Right kidney (tissue), 9 donors: ENCODE measurements around the gene SORCS3.
A peak's percentile ranks its signal among the peaks of the same experiment; 100 is the strongest.

Experiments used
- DNase-seq: peaks from one replicate; pipeline ENCODE4 v3.0.0-alpha.2; 2016
- long read RNA-seq, 8 donors: transcript quantifications; one replicate each; lab custom pipeline, GENCODE V29; 2026

SORCS3 gene
- long read RNA-seq, donor 1 = 0 reads
- long read RNA-seq, donor 2 = 0 reads
- long read RNA-seq, donor 3 = 0 reads
- long read RNA-seq, donor 4 = 0 reads
- long read RNA-seq, donor 5 = 0 reads
- long read RNA-seq, donor 6 = 0 reads
- long read RNA-seq, donor 7 = 0 reads
- long read RNA-seq, donor 8 = 0 reads

DNA sequence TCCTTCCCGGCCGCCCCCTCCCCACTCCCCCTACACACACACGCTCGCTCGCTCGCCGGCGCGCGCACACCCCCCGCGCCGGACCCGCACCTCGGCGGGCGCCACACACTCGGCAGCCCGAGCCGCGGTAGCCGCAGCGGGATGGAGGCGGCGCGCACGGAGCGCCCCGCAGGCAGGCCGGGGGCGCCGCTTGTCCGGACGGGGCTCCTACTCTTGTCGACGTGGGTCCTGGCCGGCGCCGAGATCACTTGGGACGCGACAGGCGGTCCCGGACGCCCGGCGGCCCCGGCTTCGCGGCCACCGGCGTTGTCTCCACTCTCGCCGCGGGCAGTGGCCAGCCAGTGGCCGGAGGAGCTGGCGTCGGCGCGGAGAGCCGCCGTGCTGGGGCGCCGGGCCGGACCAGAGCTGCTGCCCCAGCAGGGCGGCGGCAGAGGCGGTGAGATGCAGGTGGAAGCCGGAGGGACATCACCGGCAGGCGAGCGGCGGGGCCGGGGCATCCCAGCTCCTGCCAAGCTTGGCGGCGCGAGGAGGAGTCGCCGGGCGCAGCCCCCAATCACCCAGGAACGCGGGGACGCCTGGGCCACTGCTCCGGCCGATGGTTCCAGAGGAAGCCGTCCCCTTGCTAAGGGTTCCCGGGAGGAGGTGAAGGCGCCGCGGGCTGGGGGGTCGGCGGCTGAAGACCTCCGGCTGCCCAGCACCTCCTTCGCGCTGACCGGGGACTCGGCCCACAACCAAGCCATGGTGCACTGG, at the start of gene SORCS3:
TSS of gene SORCS3 (plus strand) at position 104 of the 750 bp plus-strand sequence.
- peak; percentile 83 for DNase-seq

DNA sequence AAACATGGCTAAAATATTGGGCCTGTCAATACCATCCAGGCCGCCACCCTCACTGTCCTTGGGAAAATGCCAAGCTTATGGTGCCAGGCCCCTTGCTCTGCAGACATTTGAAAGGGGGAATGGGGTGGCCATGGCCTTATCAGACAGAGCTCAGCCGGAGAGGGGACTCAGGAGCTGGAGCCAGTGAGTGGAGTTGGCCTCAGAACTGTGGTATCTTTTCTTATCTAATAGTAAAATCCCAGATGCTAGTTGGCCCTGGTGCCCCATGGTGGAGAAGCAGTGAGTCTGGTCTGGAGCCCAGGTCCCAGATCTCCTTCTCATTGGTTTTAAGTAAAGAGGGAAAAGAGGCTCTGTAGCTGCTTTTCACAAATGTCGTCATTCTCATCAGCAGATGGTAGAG, 49.6 kb upstream of the SORCS3 start:
- DNase-seq = no peak

- no peak for DNase-seq
Measured at GRCh38 chr10:104601166-104601565, 39.9 kb upstream of the SORCS3 start.

- no peak for DNase-seq
Measured at GRCh38 chr10:104608091-104608828, 32.8 kb upstream of the SORCS3 start.

DNA sequence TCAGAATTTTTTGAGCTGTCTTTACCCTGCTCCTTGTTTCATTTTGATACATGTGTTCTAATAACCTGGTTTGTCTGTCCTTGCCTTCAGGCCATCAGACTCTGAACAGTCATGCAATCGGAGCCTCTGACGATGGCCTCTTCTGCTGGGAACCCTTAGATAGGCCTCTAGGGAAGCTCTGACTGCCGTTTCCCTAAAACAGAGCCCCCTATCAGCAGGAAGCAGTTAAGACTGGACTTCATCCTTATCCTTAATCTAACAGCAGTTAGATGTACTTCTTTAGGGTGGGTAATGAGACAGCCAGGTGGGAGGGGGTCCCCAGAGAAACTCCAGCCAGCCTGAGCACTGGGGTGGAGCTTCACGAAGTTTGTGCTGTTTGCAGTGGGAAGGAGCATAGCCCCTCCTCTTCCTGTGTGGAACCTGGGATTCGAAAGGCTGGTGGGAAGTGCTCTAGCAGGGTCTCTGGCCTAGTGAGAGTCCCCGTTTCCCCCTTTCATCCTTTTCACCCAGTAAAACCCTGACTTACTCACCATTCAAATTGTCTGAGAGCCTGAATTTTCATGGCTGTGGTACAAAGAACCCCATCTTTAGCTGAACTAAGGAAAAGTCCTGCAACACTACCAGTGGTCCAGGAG, 28.4 kb upstream of the SORCS3 start:
- no peak for DNase-seq

DNA sequence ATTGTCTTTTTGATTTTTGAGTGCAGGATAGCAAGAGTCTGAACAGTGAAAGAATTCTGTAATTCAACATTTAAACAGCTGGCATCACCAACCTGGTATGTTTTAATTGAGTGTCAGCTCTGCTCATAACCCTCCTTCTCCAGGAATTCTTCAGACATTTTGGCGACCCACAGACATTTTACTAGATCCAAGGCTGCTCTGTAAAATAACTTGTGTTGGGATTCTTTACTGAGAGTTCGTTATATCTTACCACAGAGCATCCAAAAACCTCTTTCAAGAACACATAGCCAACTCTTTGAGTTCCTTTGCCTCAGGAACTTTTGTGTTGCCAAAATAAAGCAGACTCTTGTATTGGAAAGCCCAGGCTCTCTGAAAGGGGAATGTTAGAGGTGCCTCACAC, 27.7 kb upstream of the SORCS3 start:
- DNase-seq = no peak

GRCh38 chr10:104614245-104614831, 26.8 kb upstream of the SORCS3 start:
- no peak for DNase-seq

DNA sequence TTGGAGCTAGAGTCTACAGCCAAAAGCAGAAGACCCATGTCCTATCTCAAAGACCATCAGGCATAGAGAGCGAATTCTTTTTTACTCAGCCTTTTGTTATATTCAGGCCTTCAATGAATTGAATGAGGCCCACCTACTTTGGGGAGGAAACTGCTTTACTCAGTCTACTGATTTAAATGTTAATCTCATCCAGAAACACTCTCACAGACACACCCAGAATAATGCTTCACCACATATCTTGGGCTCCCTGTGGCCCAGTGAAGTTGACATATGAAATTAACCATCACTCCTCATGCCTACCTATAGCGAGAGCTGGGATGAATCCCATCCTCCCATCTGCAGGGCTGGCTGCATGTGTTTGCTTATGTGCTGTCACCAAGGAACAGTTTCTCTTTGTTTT, 26.0 kb upstream of the SORCS3 start:
- DNase-seq = no peak

DNA sequence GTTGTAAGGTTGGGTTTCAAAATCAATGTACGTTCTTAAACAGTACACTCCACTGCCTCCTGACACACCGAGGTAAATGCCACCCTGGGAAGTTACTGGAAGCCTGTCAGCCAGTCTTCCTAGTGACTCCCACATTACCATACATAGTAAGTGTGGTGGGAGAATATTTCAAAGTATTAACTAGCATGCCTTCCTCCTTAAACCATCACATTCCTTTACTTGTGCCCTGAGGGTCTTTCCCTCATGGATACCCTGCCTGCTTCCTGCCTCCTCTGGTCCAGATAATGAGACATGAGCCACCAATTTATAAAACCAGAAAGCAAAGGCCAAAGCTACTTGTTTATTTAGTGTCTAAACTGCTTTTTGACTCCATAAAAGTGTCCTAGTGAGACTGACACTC, 23.3 kb upstream of the SORCS3 start:
- DNase-seq = no peak

DNA sequence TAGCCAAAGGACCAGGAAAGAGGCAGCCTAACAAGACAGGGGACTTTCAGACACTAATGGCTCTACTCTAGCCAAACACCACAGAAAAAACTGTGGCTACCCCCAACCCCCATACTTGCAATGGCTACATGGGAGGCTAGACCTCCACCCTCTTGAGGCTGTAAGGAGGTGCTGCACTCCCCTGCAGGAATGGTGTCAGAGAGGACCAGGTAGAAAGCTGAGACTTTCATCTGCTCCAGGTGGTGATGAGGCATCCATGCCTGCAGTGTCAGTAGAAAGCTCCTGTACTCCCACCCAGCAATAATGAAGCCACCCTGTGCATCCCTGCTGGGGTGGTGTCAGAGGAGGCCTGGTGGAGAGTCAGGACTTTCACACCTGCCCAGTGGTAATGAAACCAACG, 18.9 kb upstream of the SORCS3 start:
- no peak for DNase-seq

GRCh38 chr10:104622598-104623209, 18.4 kb upstream of the SORCS3 start:
- no peak for DNase-seq

DNA sequence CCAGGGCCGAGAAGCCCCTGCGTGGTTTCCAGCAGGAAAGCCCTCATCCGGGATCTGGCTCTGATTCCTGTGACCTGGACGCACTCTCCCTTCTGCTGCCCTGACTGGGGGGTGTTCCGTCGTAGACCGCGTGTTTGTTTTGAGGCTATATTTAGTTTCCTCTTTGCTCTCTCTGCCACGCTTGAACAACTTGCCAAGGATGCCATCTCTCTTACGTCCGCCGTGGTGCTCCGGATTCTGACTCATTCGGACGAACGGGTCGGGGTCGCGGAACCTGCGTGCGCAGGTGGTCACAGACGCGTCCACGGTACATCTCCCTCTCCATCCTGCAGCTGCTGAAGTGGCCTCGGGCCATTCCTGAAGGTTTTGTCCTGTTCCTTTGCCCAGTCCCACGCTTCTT, 10.4 kb upstream of the SORCS3 start:
- DNase-seq = no peak

GRCh38 chr10:104631946-104632345, 9.1 kb upstream of the SORCS3 start:
- no peak for DNase-seq

DNA sequence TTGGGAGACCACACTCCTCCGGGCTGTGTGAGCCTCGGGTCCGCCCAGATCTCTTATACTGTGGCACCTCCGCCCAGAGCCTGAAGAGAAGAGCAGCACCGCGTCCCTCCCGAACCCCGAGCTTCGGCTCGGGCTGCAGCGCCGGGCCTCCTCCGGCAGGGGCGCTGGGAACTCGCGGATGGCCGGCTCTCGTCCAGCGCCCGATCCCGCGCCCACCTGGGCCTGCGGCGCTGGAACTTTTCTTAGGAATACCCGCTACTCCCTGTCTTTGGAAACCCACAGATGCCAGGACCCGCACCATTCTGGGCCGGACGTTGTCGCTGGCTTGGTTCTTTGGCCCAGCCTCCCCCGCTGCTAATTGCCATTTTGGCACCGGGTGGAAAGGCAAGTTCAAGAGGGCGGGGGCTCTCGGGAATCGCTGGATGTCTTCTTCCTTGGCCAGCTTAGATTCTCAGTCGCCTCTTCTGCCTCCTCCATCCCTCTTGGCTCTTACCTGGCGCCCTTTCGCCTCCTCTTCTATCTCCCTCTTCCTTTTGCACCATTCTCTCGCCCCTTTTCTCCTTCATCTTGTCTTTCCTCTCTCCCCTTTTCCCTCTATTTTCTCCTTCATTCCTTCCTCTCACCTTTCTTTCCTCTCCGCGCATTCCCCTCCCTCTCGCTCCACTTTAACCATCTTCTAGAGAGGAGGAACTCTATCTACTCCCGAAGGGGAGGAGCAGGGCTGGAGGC, 2.1 kb upstream of the SORCS3 start:
- peak; percentile 66 for DNase-seq

DNA sequence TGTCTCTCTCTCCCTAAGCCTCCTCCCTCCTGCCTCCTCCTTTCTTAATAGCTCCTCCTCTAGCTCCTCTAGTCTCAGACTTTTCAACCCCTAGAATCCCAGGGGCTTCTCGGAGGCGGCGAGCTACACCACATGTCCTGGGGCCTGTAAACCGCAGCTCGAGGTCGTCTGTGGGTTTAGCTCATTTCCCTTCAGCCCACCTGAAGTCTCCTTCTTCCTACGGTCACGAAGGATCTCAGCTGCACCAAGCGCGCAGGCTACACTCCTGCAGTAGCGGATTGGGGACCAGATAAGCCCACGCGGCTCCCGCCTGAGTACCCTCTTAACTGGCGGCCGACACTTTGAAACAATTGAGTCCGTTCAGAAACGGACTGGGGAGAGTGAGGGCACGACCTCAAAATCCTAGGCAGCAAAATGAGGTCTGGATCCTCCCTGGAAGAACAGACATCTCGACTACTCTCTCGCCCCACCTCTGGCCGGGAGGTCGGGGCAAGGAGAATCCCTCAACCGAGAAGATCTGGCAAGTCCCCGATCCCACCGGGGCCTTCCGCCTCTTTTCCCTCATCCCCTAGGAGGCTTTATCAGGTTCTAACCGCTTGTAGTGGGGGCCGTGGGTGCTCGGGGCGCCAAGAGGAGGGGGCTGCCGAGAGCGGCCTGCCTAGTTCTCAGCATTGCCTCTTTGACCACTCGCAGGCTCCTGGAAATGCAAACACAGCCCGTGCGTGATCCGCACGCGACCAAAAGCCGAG, 1.3 kb upstream of the SORCS3 start:
- peak; percentile 57 for DNase-seq

DNA sequence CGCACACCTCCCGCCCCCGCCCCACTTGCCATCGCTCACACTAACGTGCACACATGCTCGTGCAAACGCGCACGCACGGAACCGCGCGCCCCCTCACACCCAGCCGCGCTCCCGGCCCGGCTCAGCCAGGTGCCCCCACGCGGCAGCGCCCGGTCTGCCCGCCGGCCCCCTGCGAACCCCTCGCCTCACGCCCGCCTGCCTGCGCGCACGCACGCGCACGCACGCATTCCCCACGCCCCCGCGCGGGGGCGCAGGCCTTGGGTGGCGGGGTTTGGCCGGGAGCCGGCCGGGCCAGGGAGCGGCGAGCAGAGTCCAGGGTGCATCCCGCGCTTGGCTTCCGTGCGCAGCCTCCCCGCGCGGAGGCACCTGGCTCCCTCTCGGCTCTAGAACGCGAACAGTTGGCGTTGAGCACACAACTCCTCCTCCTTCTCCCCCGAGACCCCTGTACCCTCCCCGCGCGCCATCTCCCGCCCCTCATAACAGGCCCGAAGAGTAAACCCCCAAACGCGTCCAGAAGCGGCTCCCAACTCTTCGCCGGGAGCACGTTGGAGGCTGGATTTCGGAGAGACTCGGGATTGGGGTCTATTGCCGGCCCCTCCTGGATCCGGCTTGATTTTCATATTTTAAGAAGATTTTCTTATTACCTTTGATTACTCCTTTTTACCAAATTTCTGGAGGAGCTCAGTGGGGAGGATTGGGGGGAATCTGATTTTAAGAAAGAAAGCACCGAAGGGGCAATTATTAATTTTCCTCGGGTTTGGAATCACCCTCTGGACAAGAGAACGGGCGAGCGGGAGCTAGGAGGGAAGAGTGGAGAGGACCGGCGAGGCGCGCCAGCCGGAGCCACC, 527 bp upstream of the SORCS3 start:
- peak; percentile 52 for DNase-seq

- no peak for DNase-seq
Measured at GRCh38 chr10:104641937-104642657, 1.0 kb downstream of the SORCS3 start.

GRCh38 chr10:104642658-104643302, 1.7 kb downstream of the SORCS3 start:
- peak; percentile 81 for DNase-seq

- no peak for DNase-seq
Measured at GRCh38 chr10:104643303-104643663, 2.2 kb downstream of the SORCS3 start.
